ENCODE results near the gene OTOG.

DNA sequence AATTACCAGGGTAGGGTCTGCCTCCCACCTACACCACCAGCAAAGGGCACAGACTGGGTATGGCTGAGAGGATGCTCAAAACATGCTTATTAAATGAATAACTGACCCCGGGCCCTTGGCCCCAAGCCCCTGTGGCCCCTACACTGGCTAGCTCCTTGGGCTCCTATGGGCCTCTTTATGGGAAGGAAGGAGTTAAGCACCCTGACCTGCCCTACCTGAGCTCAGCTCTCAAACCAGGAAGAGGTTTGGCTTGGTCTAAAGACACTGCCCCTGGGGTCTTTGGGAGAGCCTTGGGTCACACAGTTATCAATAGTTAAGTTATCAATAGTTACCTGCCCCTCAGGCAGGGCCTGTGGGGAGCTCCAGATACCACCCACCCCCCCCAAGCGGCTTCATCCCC, 4.0 kb upstream of the OTOG start:
- TF ChIP-seq, protein P1, sequence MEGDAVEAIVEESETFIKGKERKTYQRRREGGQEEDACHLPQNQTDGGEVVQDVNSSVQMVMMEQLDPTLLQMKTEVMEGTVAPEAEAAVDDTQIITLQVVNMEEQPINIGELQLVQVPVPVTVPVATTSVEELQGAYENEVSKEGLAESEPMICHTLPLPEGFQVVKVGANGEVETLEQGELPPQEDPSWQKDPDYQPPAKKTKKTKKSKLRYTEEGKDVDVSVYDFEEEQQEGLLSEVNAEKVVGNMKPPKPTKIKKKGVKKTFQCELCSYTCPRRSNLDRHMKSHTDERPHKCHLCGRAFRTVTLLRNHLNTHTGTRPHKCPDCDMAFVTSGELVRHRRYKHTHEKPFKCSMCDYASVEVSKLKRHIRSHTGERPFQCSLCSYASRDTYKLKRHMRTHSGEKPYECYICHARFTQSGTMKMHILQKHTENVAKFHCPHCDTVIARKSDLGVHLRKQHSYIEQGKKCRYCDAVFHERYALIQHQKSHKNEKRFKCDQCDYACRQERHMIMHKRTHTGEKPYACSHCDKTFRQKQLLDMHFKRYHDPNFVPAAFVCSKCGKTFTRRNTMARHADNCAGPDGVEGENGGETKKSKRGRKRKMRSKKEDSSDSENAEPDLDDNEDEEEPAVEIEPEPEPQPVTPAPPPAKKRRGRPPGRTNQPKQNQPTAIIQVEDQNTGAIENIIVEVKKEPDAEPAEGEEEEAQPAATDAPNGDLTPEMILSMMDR (IDR thresholded peaks at IDR 0.05) = no peak
- TF ChIP-seq ZFX (IDR thresholded peaks at IDR 0.05; ENCODE audit: borderline replicate concordance) = no peak

Measured in 22Rv1 (cell line).